Endothelial cell of hepatic sinusoid (primary cell): ENCODE measurements around the gene OXSR1.

ENCODE experiments used
- in situ Hi-C: cut with HindIII; loops from 2 replicates; pipeline ENCODE4 v1.10.0; 2017; ENCODE audit warnings: low sequenced_read_pairs

The OXSR1 gene

DNA sequence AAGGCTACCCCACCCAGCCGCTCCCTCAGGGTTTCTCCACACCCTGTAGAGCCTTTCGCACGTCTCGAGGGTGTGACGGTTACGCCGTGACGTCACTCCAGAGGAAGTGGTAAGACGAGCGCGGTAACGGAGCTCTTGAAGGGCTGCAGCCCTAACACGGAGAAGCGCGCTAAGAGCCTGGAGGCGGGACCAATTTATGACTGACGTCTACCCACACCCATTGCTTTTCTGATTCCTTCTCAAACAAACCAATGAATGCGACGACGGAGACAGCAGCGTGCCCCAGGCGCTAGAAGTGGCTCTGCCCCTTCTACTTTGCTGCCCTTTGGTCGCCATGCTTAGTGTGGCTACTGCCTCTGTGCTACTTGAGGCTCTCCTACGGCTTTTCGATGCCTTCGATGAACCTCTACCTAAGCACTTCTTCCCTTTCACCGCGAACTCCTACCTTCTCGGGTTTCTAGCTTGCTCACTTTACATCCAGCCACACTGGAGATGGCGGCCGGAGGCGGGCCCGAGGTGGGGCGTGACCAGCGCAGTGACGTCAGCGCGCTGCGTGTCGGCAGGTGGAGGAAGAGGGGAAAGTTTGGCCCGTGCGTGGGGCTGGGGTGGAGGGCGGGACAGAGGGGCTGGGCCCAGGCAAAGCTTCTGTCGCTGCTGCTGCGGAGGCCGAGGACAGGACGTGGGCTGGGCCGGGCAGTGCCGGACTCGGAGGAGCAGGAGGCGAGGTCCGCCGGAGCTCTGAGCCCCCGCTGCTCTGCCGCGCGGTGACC lies at the start of gene OXSR1:
OXSR1 (plus strand) TSS at position 586 of the 770 bp plus-strand sequence. CDS start 340 bp downstream, outside the sequence.
- in situ Hi-C loops, result no loop called here

GRCh38 chr3:38115645-38116427 lies 49.5 kb upstream of the OXSR1 start:
- in situ Hi-C loops, result no loop called here

- in situ Hi-C loops, result no loop called here
Measured at GRCh38 chr3:38116471-38117162, 48.7 kb upstream of the OXSR1 start.

GRCh38 chr3:38117163-38117716 lies 48.1 kb upstream of the OXSR1 start:
- in situ Hi-C loops, result no loop called here

DNA sequence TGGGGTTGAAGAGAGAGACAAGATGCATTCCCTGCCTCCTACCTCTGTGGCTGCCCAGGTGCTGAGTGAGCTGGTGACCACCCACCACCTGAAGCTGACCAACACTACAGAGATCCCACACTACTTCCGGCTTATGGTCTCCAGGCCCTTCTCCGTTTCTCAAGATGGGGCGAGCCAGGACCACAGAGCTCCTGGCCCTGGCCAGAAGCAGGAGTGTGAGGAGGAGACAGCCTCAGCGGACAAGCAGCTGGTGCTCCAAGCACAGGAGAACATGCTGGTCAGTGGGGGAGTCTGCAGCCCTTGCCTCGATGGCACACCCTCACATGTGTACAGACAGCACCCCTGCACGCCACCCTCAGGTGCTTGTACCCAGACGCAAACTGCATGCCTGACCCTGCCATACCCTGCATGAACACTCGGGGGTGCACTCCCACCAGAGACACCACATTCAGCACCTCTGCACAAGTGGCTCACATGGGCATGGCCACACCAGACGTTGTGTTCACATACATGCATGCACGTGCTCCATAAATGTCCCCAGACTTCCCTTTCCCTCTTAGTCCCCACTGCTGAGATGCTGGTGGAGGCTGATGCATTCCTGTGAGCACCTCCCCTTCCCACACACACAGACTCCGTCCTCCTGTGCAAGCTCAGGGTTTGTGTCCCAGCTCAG lies 47.5 kb upstream of the OXSR1 start:
- in situ Hi-C loops, result no loop called here

DNA sequence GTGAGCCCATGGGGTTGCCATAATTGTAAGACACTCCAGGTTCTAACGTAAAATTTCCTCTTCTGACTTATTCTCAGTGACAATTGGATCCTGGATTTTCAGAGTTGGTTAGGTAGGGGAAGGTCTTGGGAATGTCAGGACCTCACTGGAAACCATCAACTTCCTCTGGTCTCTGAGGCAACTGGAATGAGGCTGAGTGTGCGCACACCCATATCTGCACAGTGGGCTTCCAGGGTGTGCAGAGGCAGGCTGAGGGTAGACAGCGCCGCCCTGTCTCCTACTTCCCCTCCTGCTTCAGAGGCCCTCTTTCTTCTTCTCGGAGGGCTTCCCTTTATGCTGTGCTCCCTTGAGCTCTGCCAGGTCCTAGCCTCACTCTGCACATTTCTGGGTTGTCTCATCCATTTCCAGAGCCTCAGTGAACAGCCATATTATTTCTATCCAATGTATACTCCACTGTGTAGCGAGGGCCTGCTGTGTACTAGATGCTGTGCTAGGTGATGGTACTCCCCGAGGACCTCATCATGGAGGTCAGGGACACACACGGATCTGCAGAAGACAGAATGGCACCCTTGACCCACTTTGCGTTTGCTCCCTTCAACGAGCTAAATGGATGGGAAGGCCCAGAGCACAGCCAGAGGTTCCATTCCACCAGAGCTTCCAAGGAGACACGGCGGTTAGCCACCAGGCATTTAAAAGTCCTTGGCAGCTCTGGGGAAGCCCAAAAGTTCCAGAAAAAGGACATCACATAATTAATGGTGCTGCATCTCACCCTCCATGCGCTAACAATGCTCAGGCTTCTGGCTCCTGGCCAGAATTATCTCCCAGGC lies 46.7 kb upstream of the OXSR1 start:
- in situ Hi-C loops, result no loop called here

DNA sequence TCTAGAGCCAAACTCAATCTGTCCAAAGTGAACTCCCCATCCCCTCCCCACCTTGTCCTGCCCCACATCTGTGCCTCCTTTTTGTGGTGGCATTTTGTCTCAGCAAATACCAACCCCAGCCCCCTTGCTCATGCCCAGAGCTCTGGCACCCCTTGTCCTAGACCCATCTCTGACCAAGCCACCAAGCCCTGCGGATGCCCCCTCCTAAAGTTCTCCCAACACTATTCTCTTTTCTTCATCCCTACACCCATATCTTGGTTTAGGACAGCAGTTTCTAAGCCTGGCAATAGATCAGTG lies 46.1 kb upstream of the OXSR1 start:
- in situ Hi-C loops, result no loop called here

- in situ Hi-C loops, result no loop called here
Measured at GRCh38 chr3:38119821-38120692, 45.3 kb upstream of the OXSR1 start.

DNA sequence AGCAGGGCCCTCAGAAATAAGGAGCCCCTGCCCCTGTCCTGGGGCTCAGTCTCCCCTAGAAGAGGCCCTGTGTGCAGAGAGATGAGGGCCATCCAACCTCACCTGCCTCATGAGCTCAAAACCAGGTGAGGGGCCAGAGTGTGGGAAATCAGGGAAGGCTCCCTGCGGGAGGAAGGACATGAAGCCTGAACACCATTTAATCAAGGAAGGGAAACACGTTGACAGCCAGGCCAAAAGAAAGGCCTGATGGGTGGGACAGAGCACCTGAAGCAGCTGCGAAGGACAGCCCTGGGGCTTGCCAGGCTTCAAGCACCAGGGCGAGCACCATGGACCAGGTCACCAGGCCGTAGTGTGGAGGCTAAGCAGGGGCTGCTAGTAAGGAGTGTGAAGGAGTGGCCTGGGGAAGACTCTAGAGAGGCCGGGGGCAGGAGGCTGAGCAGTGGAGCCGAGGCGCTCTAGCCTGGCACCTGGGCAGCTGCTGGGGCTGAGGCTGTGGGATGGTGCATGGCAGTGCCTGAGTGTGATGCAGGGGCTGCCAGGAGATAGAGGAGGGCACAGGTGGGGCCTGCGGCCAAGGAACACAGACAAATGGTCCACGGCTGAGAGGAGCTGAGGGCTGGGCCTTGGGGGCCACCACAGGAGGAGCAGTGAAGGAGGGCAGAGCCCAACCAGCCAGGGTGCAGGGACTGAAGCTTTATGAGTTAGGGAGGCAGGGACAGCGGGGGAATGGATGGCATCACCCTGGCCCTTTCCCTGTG lies 44.5 kb upstream of the OXSR1 start:
- in situ Hi-C loops, result no loop called here

GRCh38 chr3:38121451-38121831 lies 43.9 kb upstream of the OXSR1 start:
- in situ Hi-C loops, result no loop called here

DNA sequence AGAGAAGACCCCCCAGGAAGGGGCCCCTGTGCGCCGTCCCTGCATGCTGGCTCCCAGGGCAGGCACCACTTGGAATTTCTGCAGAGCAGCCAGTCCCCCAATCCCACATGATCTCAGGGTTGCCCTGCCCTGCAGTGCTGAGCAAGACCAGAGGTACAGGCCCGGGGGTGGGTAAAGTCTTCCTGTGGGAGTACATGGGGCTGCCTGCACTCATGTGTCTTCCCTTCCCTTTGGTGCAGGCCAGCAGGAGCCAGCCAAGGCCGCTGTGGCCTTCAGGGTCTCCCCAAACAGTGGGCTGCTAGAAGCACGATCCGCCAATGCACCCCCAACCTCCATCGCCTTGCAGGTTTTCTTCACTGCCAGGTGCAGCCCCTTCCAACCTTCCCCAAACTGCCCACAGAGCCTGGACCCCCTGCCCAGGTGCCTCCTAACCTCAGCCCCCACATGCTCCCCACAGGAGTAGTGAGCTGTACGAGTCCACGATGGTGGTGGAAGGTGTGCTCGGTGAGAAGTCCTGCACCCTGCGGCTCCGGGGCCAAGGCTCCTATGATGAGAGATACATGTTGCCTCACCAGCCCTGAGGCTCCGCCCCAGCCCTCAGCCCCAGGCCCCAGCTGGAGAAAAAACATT lies 43.4 kb upstream of the OXSR1 start:
- in situ Hi-C loops, result no loop called here

- in situ Hi-C loops, result no loop called here
Measured at GRCh38 chr3:38122712-38123290, 42.5 kb upstream of the OXSR1 start.

DNA sequence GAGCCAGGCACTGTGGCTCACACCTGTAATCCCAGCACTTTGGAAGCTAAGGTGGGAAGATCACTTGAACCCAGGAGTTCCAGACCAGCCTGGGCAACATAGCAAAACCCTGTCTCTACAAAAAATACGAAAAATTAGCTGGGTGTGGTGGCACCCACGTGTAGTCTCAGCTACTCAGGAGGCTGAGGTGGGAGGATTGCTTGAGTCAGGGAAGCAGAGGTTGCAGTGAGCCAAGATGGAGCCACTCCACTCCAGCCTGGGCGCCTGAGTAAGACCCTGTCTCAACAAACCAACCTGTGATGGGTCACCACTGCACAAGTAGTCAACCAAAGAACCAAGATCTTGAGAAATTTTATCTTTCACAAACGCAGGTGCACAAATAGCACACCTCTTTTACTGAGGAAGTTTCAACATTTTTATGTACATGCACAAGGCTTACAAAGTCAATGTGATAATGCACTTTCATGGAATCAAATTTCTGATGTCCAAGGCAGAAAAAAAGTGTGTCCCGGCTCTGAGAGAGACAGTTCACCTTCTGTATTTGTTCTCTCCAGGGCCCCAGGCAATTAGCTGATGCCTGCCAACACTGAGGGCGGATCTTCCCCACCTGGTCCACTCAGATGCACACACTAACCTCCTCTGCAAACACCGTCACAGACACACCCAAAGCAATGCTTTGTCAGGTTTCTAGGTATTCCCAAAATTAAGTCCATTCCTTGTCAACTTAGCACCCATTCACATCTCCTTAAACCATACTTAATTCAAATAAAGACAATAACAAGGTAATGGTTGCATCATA lies 40.8 kb upstream of the OXSR1 start:
- in situ Hi-C loops, result loop anchor here (5.0 kb wide), 3 partner anchors 37 to 358 kb away; partner anchors contain the start of gene SLC22A14

GRCh38 chr3:38125305-38126120 lies 39.8 kb upstream of the OXSR1 start:
- in situ Hi-C loops, result loop anchor here (5.0 kb wide), 3 partner anchors 38 to 357 kb away; partner anchors contain the start of gene SLC22A14

DNA sequence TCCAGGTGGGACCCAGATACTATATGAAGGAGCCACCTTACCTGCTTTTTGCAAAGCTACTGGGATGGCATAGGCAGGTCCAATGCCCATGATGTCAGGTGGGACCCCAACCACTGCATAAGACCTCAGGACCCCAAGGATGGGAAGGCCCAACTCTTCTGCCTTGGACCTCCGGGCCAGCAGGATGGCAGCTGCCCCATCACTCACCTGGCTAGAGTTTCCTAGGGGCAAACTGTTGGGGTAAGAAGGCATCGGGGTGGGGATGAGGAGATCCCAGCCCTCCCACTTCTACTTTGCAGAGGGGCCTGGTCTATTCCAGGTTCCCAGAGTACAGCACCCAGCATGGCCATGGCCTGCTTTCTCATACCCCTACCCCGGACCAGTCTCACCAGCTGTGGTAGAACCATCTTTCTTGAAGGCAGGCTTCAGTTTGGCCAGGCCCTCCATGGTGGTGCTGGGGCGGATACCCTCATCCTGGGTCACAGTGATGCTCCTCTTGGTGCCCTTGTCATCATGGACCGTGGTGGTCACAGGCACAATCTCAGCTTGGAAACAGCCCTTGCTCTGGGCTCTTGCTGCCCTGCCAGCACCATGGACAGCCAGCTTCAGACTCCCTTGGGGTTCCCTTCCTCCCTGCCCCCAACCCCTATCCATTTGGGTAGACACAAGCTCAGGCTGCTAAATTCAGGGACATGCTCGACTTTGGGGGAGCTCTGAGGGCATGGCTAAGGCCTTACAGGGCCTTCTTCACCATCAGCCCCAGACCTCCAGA lies 39.0 kb upstream of the OXSR1 start:
- in situ Hi-C loops, result loop anchor here (5.0 kb wide), 3 partner anchors 39 to 356 kb away; partner anchors contain the start of gene SLC22A14
